Chondrocyte (in vitro differentiated cells): Measurements from ENCODE around the gene CRYGC. TPM values are rescaled to one million over a fixed set of nuclear protein-coding genes. Genes with fewer than 3 reads are reported as not detected.
"Not testable (repeated sequence)": the region's sequence is repeated elsewhere in the genome, so short reads cannot be mapped to it uniquely, and the experiment has no call there.

Source experiments
- DNase-seq: peaks from one replicate; pipeline ENCODE4 v3.0.0; 2021; ENCODE audit warnings: mixed read lengths, low spot score
- H3K27ac Mint-ChIP-seq: one replicate; pipeline ENCODE4 v1.8.0; 2021; ENCODE audit warnings: mild to moderate bottlenecking, moderate library complexity, mixed read lengths; ENCODE audit not compliant: unreplicated experiment
- H3K27me3 Mint-ChIP-seq: 2 replicates; pipeline ENCODE4 v1.8.0; 2021; ENCODE audit warnings: low read depth, mixed read lengths
- H3K36me3 Mint-ChIP-seq: 2 replicates; pipeline ENCODE4 v1.8.0; 2021; ENCODE audit warnings: low read depth, mixed read lengths
- H3K4me1 Mint-ChIP-seq: 2 replicates; pipeline ENCODE4 v1.8.0; 2021; ENCODE audit warnings: low read depth, mild to moderate bottlenecking, mixed read lengths
- H3K4me3 Mint-ChIP-seq: one replicate; pipeline ENCODE4 v1.8.0; 2021; ENCODE audit warnings: mild to moderate bottlenecking, moderate library complexity, mixed read lengths; ENCODE audit not compliant: unreplicated experiment
- H3K9me3 Mint-ChIP-seq: 2 replicates; pipeline ENCODE4 v1.8.0; 2021; ENCODE audit warnings: low read depth, mixed read lengths
- CTCF ChIP-seq: fragments of 200-600 bp; sonication (generic); IDR thresholded peaks from 2 replicates; pipeline ENCODE4 v1.5.0; 2021; ENCODE audit warnings: antibody characterized with exemption, mild to moderate bottlenecking, moderate library complexity
- total RNA-seq: library from RNA; stranded (reverse); gene quantifications from 3 replicates; pipeline ENCODE4 v1.2.1, GENCODE V29; 2021

CRYGC gene
- total RNA-seq, 1 donor from 2014 or later: not detected

GRCh38 chr2:208146006-208146405 lies 16.4 kb upstream of the CRYGC start, which contains the start of gene CRYGB:
CRYGB (minus strand) TSS chr2:208146158; CDS start chr2:208146120, 38 bp downstream.
- Mint-ChIP-seq H3K4me3 (no peak within 1 kb of the TSS), H3K27ac (no peak within 1 kb of the TSS), H3K36me3 (no peaks in the 10 kb centered on the region), H3K4me1 (peaks cover 5% of the 10 kb centered on the region), H3K27me3 (peaks cover 6% of the 10 kb centered on the region), H3K9me3 (peaks cover 4% of the 10 kb centered on the region)
- DNase-seq: no peak
- no peak for TF ChIP-seq CTCF

- Mint-ChIP-seq H3K27me3 (no peaks in the 10 kb centered on the region), H3K9me3 (peaks cover 2% of the 10 kb centered on the region), H3K36me3 (no peaks in the 10 kb centered on the region), H3K4me3 (no peak overlapping the region), H3K4me1 (peaks cover 5% of the 10 kb centered on the region), H3K27ac (no peak overlapping the region)
- no peak for DNase-seq
- TF ChIP-seq CTCF: no peak
Observed at GRCh38 chr2:208142925-208143799, 13.5 kb upstream of the CRYGC start.

DNA sequence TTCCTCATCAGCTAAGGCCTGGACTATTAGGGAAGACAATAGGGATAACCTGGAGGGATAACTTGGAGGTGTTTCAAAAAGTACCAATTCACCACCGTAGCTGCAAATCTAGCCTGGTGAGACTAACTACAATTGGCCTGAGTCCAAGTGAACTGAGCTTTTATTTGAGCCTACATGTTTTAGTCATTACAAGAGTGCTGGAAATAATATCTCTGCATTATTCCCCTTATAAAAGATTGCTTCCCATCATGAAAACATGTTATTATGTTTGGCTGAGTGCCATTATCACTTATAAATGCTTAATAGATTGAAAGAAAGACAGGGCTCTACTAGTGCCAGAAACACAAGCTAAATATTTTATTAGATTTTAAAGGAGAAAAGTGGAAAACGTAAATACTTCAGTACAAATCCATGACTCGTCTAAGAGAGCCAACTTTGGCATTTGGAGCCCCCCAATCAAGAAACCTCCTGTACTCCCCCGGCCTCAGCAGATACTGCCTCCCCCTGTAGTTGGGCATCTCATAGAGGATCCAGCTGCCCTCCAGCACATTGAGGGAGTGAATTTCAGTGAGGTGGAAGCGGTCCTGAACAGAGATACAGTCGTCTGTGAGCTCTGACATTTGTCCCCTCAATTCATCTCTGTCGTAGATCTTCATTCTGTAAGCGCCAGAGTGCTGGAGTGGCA lies 12.8 kb upstream of the CRYGC start:
- DNase-seq: no peak
- H3K9me3 Mint-ChIP-seq: peaks cover 6% of the 10 kb centered on the region
- H3K4me3 Mint-ChIP-seq: no peak overlapping the region
- no peaks in the 10 kb centered on the region for H3K36me3 Mint-ChIP-seq
- no peaks in the 10 kb centered on the region for H3K27me3 Mint-ChIP-seq
- H3K27ac Mint-ChIP-seq: no peak overlapping the region
- peaks cover 5% of the 10 kb centered on the region for H3K4me1 Mint-ChIP-seq
- TF ChIP-seq CTCF: no peak

DNA sequence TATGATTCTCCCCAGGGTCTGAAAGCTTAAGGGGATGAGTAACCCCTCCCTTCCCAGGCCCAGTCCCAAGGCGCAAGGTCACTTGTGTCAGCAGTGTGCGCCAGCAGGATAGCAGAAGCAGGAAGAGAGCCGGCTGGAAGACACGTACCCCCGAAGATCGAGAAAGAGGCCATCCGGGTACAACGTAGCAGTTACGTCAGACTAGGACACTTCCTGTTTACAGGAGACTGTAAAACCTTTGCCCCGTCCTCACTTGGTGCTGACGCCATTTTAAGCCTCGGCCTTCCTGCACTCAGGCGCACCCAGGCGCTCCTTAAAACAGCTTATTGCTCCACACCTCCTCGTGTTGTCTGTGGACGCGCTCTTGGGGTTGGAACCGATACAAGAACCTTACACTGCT lies 9.8 kb upstream of the CRYGC start:
- Mint-ChIP-seq H3K27ac (no peak overlapping the region), H3K9me3 (peaks cover 6% of the 10 kb centered on the region), H3K4me3 (no peak overlapping the region), H3K36me3 (no peaks in the 10 kb centered on the region), H3K27me3 (no peaks in the 10 kb centered on the region), H3K4me1 (peaks cover 5% of the 10 kb centered on the region)
- no peak for TF ChIP-seq CTCF
- no peak for DNase-seq

DNA sequence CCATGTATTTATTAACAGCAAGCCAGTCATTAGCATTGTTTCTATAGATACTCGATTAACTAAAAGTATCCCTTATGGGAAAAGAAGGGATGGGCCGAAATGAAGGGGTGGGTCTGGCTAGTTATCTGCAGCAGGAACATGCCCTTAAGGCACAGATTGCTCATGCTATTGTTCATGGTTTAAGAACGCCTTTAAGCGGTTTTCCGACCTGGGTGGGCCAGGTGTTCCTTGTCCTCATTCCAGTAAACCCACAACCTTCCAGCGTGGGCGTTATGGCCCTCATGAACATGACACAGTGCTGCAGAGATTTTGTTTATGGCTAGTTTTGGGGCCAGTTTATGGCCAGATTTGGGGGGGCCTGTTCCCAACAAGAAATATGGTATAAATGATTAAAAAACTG lies 8.7 kb upstream of the CRYGC start:
- H3K4me1 Mint-ChIP-seq, H3K4me3 Mint-ChIP-seq, H3K27ac Mint-ChIP-seq, H3K27me3 Mint-ChIP-seq, H3K36me3 Mint-ChIP-seq, DNase-seq, H3K9me3 Mint-ChIP-seq: not testable (repeated sequence)
